ENCODE results near the gene WDR5B. TPM values are rescaled to one million over a fixed set of nuclear protein-coding genes. Genes with fewer than 3 reads are reported as not detected.

WDR5B gene
- total and polyA plus RNA-seq, 2 of the 8 experiments (the other 6 are each of a cell fraction or from before 2014, with no cell fraction given): 1.9 to 3.5 TPM

- H2AFZ ChIP-seq (ENCODE audit: low read length): no peak overlapping the region
- no peak overlapping the region for H2BK15ac ChIP-seq (ENCODE audit: low read length)
- H4K20me1 ChIP-seq (replicated peaks in 1 of 2; ENCODE audit: control insufficient read depth in 1 of 2, insufficient read depth in 2 of 2, low read length in 2 of 2): peaks cover 0 to 2% of the 10 kb centered on the region in 2 experiments
- no peak overlapping the region for H3K14ac ChIP-seq (ENCODE audit: insufficient read length)
- H3K9ac ChIP-seq (replicated peaks in 1 of 4; ENCODE audit: extremely low read depth in 1 of 4, low read depth in 3 of 4, low read length in 3 of 4): no peak overlapping the region
- no peaks in the 10 kb centered on the region; the same call in 1 of the 2 replicates for H3K23me2 ChIP-seq (ENCODE audit: low read depth, low read length)
- no peak overlapping the region for H4K5ac ChIP-seq (ENCODE audit: insufficient read length, low read depth, low read length)
- WGBS, 2 experiments (ENCODE audit: extremely low coverage in 1 of 2, insufficient coverage in 1 of 2, insufficient read length in 1 of 2, insufficient replicate concordance in 2 of 2, low coverage in 1 of 2, low lambda C conversion rate in 2 of 2, missing lambda C conversion rate in 1 of 2): 92% methylated on average over 2 of the region's 2 CpGs; no CpG with 5 or more reads in 1 of the 2 experiments
- H3K18ac ChIP-seq (ENCODE audit: extremely low read depth, low read length): no peak overlapping the region
- H3K79me1 ChIP-seq (ENCODE audit: low read depth, low read length): no peaks in the 10 kb centered on the region
- no peak overlapping the region for H4K8ac ChIP-seq (ENCODE audit: extremely low read depth, insufficient read depth, low read length)
- H3K79me2 ChIP-seq (ENCODE audit: control insufficient read depth in 1 of 2, insufficient read depth in 2 of 2, low read length in 2 of 2): no peaks in the 10 kb centered on the region
- no peak overlapping the region for H3K27ac ChIP-seq (ENCODE audit: low read depth, low read length)
- H2BK120ac ChIP-seq (replicated peaks; ENCODE audit: low read depth, low read length): no peak overlapping the region
- DNase-seq (ENCODE audit: low read depth in 1 of 2, low spot score in 2 of 2) (no peak), FAIRE-seq (no peak)
- ChIA-PET POLR2A (ENCODE audit: partially characterized antibody) (interaction anchor here (1.9 kb wide), 1 partner anchor 12 kb away, joined by 10 read pairs; the partner anchor contains the start of gene WDR5B), CTCF (ENCODE audit: partially characterized antibody) (no interaction called here)
- no peak overlapping the region for H2BK5ac ChIP-seq (ENCODE audit: low read depth, low read length)
- no peak overlapping the region for H3K56ac ChIP-seq (replicated peaks; ENCODE audit: insufficient read length, low read depth, low read length)
- H2AK5ac ChIP-seq (ENCODE audit: low read depth, low read length): no peak overlapping the region
- H3K4ac ChIP-seq (replicated peaks; ENCODE audit: insufficient read length, low read depth, low read length): no peak overlapping the region
- no peak overlapping the region for H3K23ac ChIP-seq (ENCODE audit: insufficient read length)
- no peaks in the 10 kb centered on the region for H3K4me1 ChIP-seq (replicated peaks in 1 of 4; ENCODE audit: control insufficient read depth in 3 of 4, insufficient read depth in 4 of 4, low read length in 3 of 4)
- peaks cover 4 to 47% (median 13%) of the 10 kb centered on the region in 4 experiments; a peak in 7 of 8 replicates for H3K36me3 ChIP-seq (ENCODE audit: control insufficient read depth in 2 of 4, insufficient read depth in 4 of 4, low read length in 3 of 4)
- H3K27me3 ChIP-seq (replicated peaks in 1 of 4; ENCODE audit: control insufficient read depth in 3 of 4, extremely low read depth in 1 of 4, insufficient read depth in 3 of 4, low read length in 3 of 4): no peaks in the 10 kb centered on the region
- H3K4me3 ChIP-seq (ENCODE audit: extremely low read depth in 1 of 4, insufficient read depth in 2 of 4, low read depth in 3 of 4, low read length in 4 of 4): no peak overlapping the region
- no peak overlapping the region for H2BK12ac ChIP-seq (ENCODE audit: low read depth, low read length)
- H2BK20ac ChIP-seq (ENCODE audit: low read length): no peak overlapping the region
- H3K4me2 ChIP-seq (ENCODE audit: insufficient read depth in 1 of 2, low read depth in 2 of 2, low read length in 2 of 2): no peak overlapping the region
- no peak overlapping the region for H4K91ac ChIP-seq (replicated peaks; ENCODE audit: insufficient read length, low read length)
- no peaks in the 10 kb centered on the region for H3K9me3 ChIP-seq (ENCODE audit: insufficient read depth in 2 of 2, low read depth in 1 of 2, low read length in 1 of 2)
- TF ChIP-seq HDAC2 (IDR thresholded peaks at IDR 0.05; ENCODE audit: borderline replicate concordance in 1 of 2, low read depth in 2 of 2, low read length in 2 of 2) (no peak), BACH1 (IDR thresholded peaks at IDR 0.05; ENCODE audit: low read length) (no peak), ZNF274 (IDR thresholded peaks at IDR 0.05; ENCODE audit: borderline replicate concordance, extremely low read depth, low read length) (no peak), GTF2F1 (IDR thresholded peaks at IDR 0.05; ENCODE audit: borderline replicate concordance, low read depth, low read length) (no peak), SIX5 (IDR thresholded peaks at IDR 0.05; ENCODE audit: low read depth, low read length) (no peak), JUND (IDR thresholded peaks at IDR 0.05; ENCODE audit: low read length) (no peak), BCL11A (IDR thresholded peaks at IDR 0.05; ENCODE audit: low read depth in 2 of 2, low read length in 2 of 2) (no peak), SIN3A (conservative IDR thresholded peaks at IDR 0.05 in 1 of 2, IDR thresholded peaks at IDR 0.05 in 1 of 2; ENCODE audit: low read depth in 1 of 2, low read length in 2 of 2) (no peak), KDM1A (IDR thresholded peaks at IDR 0.05; ENCODE audit: borderline replicate concordance, low read length) (no peak), EZH2 (IDR thresholded peaks at IDR 0.05; ENCODE audit: low read depth, low read length, severe bottlenecking) (no peak), FOSL1 (IDR thresholded peaks at IDR 0.05; ENCODE audit: insufficient read depth, low read depth, low read length) (no peak), E2F6 (IDR thresholded peaks at IDR 0.05) (no peak)
Measured at GRCh38 chr3:122427857-122428471, 12.1 kb upstream of the WDR5B start.
